HCT116 (cell line): Measurements from ENCODE around the gene C9orf43. TPM values are rescaled to one million over a fixed set of nuclear protein-coding genes. Genes with fewer than 3 reads are reported as not detected.
"Not testable (repeated sequence)": the region's sequence is repeated elsewhere in the genome, so short reads cannot be mapped to it uniquely, and the experiment has no call there.

Experiments used
- ATAC-seq: fragments of 200-7000 bp; cut with Tn5 transposase; 2 replicates; pipeline ENCODE4 v1.9.1; 2020; ENCODE audit warnings: mild to moderate bottlenecking, moderate library complexity
- BruUV-seq: library from RNA; stranded (reverse); fragments of 400-500 nt; replicated peaks from 2 replicates; lab custom pipeline; 2021; lab: Mats Ljungman, UMichigan
- CTCF ChIA-PET: fragments of 300-600 bp; sonication (Branson Sonifier 250); formaldehyde crosslinking; loops from one replicate; lab custom pipeline; 2021; ENCODE audit warnings: antibody characterized with exemption; lab: Charles Lee
- POLR2A ChIA-PET: fragments of 300-600, 350-600 bp; sonication (Branson Sonifier 250); formaldehyde crosslinking; loops from one replicate; lab custom pipeline; 2021; ENCODE audit warnings: antibody characterized with exemption; lab: Charles Lee
- RAD21 ChIA-PET, 2 experiments: fragments of 300-600 bp; sonication (Branson Sonifier 250); formaldehyde crosslinking; loops; one replicate each; lab custom pipeline; 2023; ENCODE audit warnings: low total read pairs in 2 of 2; ENCODE audit not compliant: uncharacterized antibody in 2 of 2, unreplicated experiment in 2 of 2, low non-redundant PET in 1 of 2; lab: Charles Lee
- DNase-seq: peaks from one replicate; pipeline ENCODE4 v3.0.0-alpha.2; 2010; ENCODE audit warnings: low read depth, low spot score
- H2AFZ ChIP-seq: fragments of 200-600 bp; shearing (Covaris generic), sonication (generic); 2 replicates; pipeline ENCODE4 v1.6.1; 2017; ENCODE audit warnings: low read depth, mixed run types, mixed read lengths, antibody characterized with exemption, low read length; ENCODE audit not compliant: poor library complexity, severe bottlenecking
- H3K27ac ChIP-seq: 2 replicates; pipeline ENCODE4 v1.5.1; 2012; ENCODE audit warnings: low read depth, low read length
- H3K27me3 ChIP-seq: fragments of 200-600 bp; sonication (generic); 2 replicates; pipeline ENCODE4 v1.6.1; 2016; ENCODE audit warnings: mixed run types, low read length, mixed read lengths; ENCODE audit not compliant: insufficient read depth
- H3K36me3 ChIP-seq, 2 experiments: fragments of 200-500 bp in 1 of 2; fragments of 200-600 bp in 1 of 2; sonication (Bioruptor generic) in 1 of 2; sonication (generic) in 1 of 2; 2 replicates each; pipeline versions ENCODE4 v1.5.1 to v1.6.1; 2014 to 2016; ENCODE audit warnings: low read length in 2 of 2, inconsistent platforms in 1 of 2, mixed read lengths in 1 of 2, mixed run types in 1 of 2; ENCODE audit not compliant: insufficient read depth in 2 of 2, control insufficient read depth in 1 of 2
- H3K4me1 ChIP-seq, 2 experiments: fragments of 200-600 bp in 1 of 2; sonication (generic) in 1 of 2; 2 replicates each; pipeline versions ENCODE4 v1.5.1 to v1.6.1; 2012 to 2017; ENCODE audit warnings: low read length in 2 of 2, inconsistent platforms in 1 of 2, mild to moderate bottlenecking in 1 of 2, mixed read lengths in 1 of 2, mixed run types in 1 of 2, moderate library complexity in 1 of 2; ENCODE audit not compliant: insufficient read depth in 2 of 2, control insufficient read depth in 1 of 2
- H3K4me2 ChIP-seq: fragments of 200-600 bp; sonication (generic); 2 replicates; pipeline ENCODE4 v1.6.1; 2017; ENCODE audit warnings: mixed run types, low read length, mixed read lengths
- H3K4me3 ChIP-seq, 2 experiments: fragments of 200-600 bp in 1 of 2; sonication (generic) in 1 of 2; replicated peaks in 1 of 2; 2 replicates each; pipeline ENCODE4 v1.5.1; 2011 to 2016; ENCODE audit warnings: low read length in 2 of 2, control low read depth in 1 of 2, low read depth in 1 of 2, mild to moderate bottlenecking in 1 of 2, mixed read lengths in 1 of 2, mixed run types in 1 of 2
- H3K79me2 ChIP-seq: fragments of 200-600 bp; sonication (generic); 2 replicates; pipeline ENCODE4 v1.6.1; 2017; ENCODE audit warnings: mild to moderate bottlenecking, mixed run types, low read length, moderate library complexity, mixed read lengths; ENCODE audit not compliant: insufficient read depth
- H3K9ac ChIP-seq: fragments of 200-600 bp; sonication (generic); 2 replicates; pipeline ENCODE4 v1.6.1; 2016; ENCODE audit warnings: low read length, mixed read lengths
- H3K9me2 ChIP-seq: fragments of 200-600 bp; sonication (generic), shearing (Covaris generic); 2 replicates; pipeline ENCODE4 v1.6.1; 2017; ENCODE audit warnings: mixed run types, mild to moderate bottlenecking, moderate library complexity; ENCODE audit not compliant: insufficient read depth
- H3K9me3 ChIP-seq, 2 experiments: fragments of 200-500 bp in 1 of 2; fragments of 200-600 bp in 1 of 2; sonication (Bioruptor generic) in 1 of 2; sonication (generic) in 1 of 2; 2 replicates each; pipeline ENCODE4 v1.6.1; 2014 to 2017; ENCODE audit warnings: low read length in 2 of 2, mixed read lengths in 2 of 2, inconsistent platforms in 1 of 2, low read depth in 1 of 2, mild to moderate bottlenecking in 1 of 2, mixed run types in 1 of 2, moderate library complexity in 1 of 2; ENCODE audit not compliant: control insufficient read depth in 1 of 2, insufficient read depth in 1 of 2
- H4K20me1 ChIP-seq: fragments of 200-600 bp; sonication (generic), shearing (Covaris generic); 2 replicates; pipeline ENCODE4 v1.6.1; 2017; ENCODE audit warnings: mixed run types, mild to moderate bottlenecking, moderate library complexity; ENCODE audit not compliant: insufficient read depth
- ATF3 ChIP-seq: IDR thresholded peaks from 2 replicates; pipeline ENCODE4 v1.6.1; 2012
- CBX3 ChIP-seq: IDR thresholded peaks from 2 replicates; pipeline ENCODE4 v1.6.1; 2012; ENCODE audit warnings: low read depth
- CEBPB ChIP-seq: IDR thresholded peaks from 2 replicates; pipeline ENCODE4 v1.6.1; 2012; ENCODE audit warnings: low read depth
- EZH2 ChIP-seq: fragments of 200-600 bp; sonication (generic); IDR thresholded peaks from 2 replicates; pipeline ENCODE4 v1.6.1; 2017; ENCODE audit warnings: antibody characterized with exemption, mixed run types
- EZH2phosphoT487 ChIP-seq: fragments of 200-600 bp; IDR thresholded peaks from 2 replicates; pipeline ENCODE4 v1.6.1; 2018; ENCODE audit warnings: antibody characterized with exemption, borderline replicate concordance
- FOSL1 ChIP-seq: IDR thresholded peaks from 2 replicates; pipeline ENCODE4 v1.6.1; 2012; ENCODE audit warnings: low read depth
- JUND ChIP-seq: IDR thresholded peaks from 2 replicates; pipeline ENCODE4 v1.6.1; 2012
- POLR2AphosphoS5 ChIP-seq: IDR thresholded peaks from 2 replicates; pipeline ENCODE4 v1.6.1; 2011; ENCODE audit warnings: mild to moderate bottlenecking, low read depth, low read length, moderate library complexity
- RAD21 ChIP-seq: IDR thresholded peaks from 2 replicates; pipeline ENCODE4 v1.6.1; 2012; ENCODE audit warnings: low read depth, mild to moderate bottlenecking
- REST ChIP-seq: IDR thresholded peaks from 2 replicates; pipeline ENCODE4 v1.6.1; 2012; ENCODE audit warnings: low read depth
- SIN3A ChIP-seq: IDR thresholded peaks from 2 replicates; pipeline ENCODE4 v1.6.1; 2012; ENCODE audit warnings: low read depth
- SP1 ChIP-seq: IDR thresholded peaks from 2 replicates; pipeline ENCODE4 v1.6.1; 2012; ENCODE audit warnings: low read depth
- SRF ChIP-seq: IDR thresholded peaks from 2 replicates; pipeline ENCODE4 v1.6.1; 2012; ENCODE audit warnings: low read depth
- TCF7L2 ChIP-seq: IDR thresholded peaks from 2 replicates; pipeline ENCODE4 v1.7.0; 2011; ENCODE audit warnings: borderline replicate concordance, inconsistent platforms; ENCODE audit not compliant: insufficient read depth, insufficient read length; ENCODE audit errors: extremely low read depth
- ZBTB33 ChIP-seq: IDR thresholded peaks from 2 replicates; pipeline ENCODE4 v1.6.1; 2011; ENCODE audit warnings: mild to moderate bottlenecking, low read length, moderate library complexity; ENCODE audit not compliant: insufficient replicate concordance; ENCODE audit errors: extremely low read depth
- intact Hi-C: fragments of 100-400 bp; cut with micrococcal nuclease; formaldehyde crosslinking; loops from 2 replicates; pipeline ENCODE4 v1.10.0; 2022
- total RNA-seq: library from RNA; stranded (reverse); gene quantifications from one replicate; pipeline ENCODE4 v1.2.1, GENCODE V29; 2021; ENCODE audit not compliant: unreplicated experiment

C9orf43 gene
- total RNA-seq, 1 experiment from 2014 or later = 0.71 TPM

DNA sequence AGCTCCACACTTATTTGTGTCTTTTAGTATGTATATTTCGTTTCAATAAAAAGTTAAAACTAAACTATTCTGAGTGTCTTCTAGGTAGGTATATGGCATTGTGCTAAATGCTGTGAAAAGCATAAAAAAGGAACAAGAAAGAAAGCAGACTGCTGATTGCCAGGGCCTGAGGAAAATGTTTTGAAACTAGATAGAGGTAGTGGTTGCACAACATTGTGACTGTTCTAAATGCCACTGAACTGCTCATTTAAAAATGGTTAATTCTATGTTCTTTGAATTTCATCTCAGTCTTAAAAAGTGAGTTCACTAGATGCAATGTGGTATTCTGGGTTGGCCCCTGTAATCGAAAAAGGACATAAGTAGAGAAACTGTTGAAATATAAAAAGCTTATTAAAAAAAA lies 6.9 kb upstream of the C9orf43 start:
- no peaks in the 10 kb centered on the region for H3K27me3 ChIP-seq
- peaks cover 3% of the 10 kb centered on the region; the same call in 1 of the 2 replicates for H4K20me1 ChIP-seq
- H3K79me2 ChIP-seq = peaks cover 17% of the 10 kb centered on the region
- CTCF ChIA-PET = no interaction called here
- no peak for DNase-seq
- H3K27ac ChIP-seq = no peak overlapping the region
- no peak overlapping the region for H3K4me2 ChIP-seq
- H3K4me1 ChIP-seq = peaks cover 8 to 12% of the 10 kb centered on the region in 2 experiments
- no peak overlapping the region for H2AFZ ChIP-seq
- no peaks in the 10 kb centered on the region for H3K9me2 ChIP-seq
- TF ChIP-seq JUND = no peak
- no peak for TF ChIP-seq RAD21
- no peak for TF ChIP-seq CEBPB
- TF ChIP-seq CBX3 = no peak
- no peak for TF ChIP-seq ATF3
- no peak for TF ChIP-seq SIN3A
- TF ChIP-seq SP1 = no peak
- no peak for TF ChIP-seq SRF
- TF ChIP-seq REST = no peak
- TF ChIP-seq EZH2 = no peak
- no peak for TF ChIP-seq ZBTB33
- no peak for TF ChIP-seq EZH2phosphoT487
- TF ChIP-seq POLR2AphosphoS5 = no peak
- no peak for TF ChIP-seq TCF7L2
- TF ChIP-seq FOSL1 = no peak
- TF ChIP-seq, all 23 proteins: peak for 0
- no peak for ATAC-seq
- H3K4me3 ChIP-seq = no peak overlapping the region
- intact Hi-C loops = no loop called here
- ChIA-PET POLR2A (interaction anchor here (1.2 kb wide), 1 partner anchor 129 kb away, joined by 3 read pairs; no protein-coding TSS in a partner anchor), RAD21 (interaction anchor here in 1 of 2 experiments (0.9 kb wide), 1 partner anchor 188 kb away, joined by 4 read pairs; no protein-coding TSS in a partner anchor)
- no peak overlapping the region for H3K9ac ChIP-seq
- H3K36me3 ChIP-seq = peaks cover 11 to 17% of the 10 kb centered on the region in 2 experiments; a peak in 3 of 4 replicates
- BruUV-seq = no TSS peak
- no peaks in the 10 kb centered on the region for H3K9me3 ChIP-seq

DNA sequence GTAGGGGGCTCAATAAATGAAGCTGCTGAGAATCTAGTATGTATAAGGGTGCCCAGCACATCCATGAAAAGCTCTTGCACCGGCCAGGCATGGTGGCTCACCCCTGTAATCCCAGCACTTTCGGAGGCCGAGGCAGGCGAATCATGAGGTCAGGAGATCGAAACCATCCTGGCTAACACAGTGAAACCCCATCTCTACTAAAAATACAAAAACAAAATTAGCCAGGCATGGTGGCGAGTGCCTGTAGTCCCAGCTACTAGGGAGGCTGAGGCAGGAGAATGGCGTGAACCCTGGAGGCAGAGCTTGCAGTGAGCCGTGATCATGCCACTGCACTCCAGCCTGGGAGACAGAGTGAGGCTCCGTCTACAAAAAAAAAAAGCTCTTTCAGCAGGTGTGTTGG lies 4.2 kb upstream of the C9orf43 start:
- H3K9me3 ChIP-seq, BruUV-seq, H3K27ac ChIP-seq, intact Hi-C loops, H3K9me2 ChIP-seq, H3K27me3 ChIP-seq, ATAC-seq, POLR2A ChIA-PET, H2AFZ ChIP-seq, H3K4me2 ChIP-seq, H3K4me3 ChIP-seq, CTCF ChIA-PET, H4K20me1 ChIP-seq, DNase-seq, RAD21 ChIA-PET, H3K9ac ChIP-seq: not testable (repeated sequence)
- H3K79me2 ChIP-seq = peaks cover 33% of the 10 kb centered on the region
- H3K4me1 ChIP-seq = peaks cover 5 to 18% of the 10 kb centered on the region in 2 experiments
- peaks cover 12 to 20% of the 10 kb centered on the region in 2 experiments; a peak in 3 of 4 replicates for H3K36me3 ChIP-seq
